K562 (cell line): ENCODE results near the gene DENR. TPM values are rescaled to one million over a fixed set of nuclear protein-coding genes. Genes with fewer than 3 reads are reported as not detected.

Experiments
- BRD9 ChIP-seq: fragments of 450-650 bp; IDR thresholded peaks from 2 replicates; pipeline ENCODE4 v1.6.1; 2018; ENCODE audit warnings: low read depth; ENCODE audit not compliant: partially characterized antibody
- CBFA2T2 ChIP-seq: fragments of 450-650 bp; conservative IDR thresholded peaks from 2 replicates; pipeline ENCODE4 v1.6.1; 2017; ENCODE audit warnings: mild to moderate bottlenecking
- CHCHD3 ChIP-seq: fragments of 250-450 bp; sonication (Bioruptor Pico); IDR thresholded peaks from 2 replicates; pipeline ENCODE4 v2.1.2; 2022; ENCODE audit warnings: mild to moderate bottlenecking
- FUS ChIP-seq: fragments of 200-400 bp; formaldehyde crosslinking; optimal IDR thresholded peaks from 2 replicates; pipeline ENCODE3; 2017; ENCODE audit warnings: low read depth, low read length
- HCFC1 ChIP-seq: IDR thresholded peaks from 2 replicates; pipeline ENCODE4 v1.6.1; 2012; ENCODE audit warnings: low read depth, low read length, improper control_type of control experiment
- HIVEP1 ChIP-seq: fragments of 250-450 bp; sonication (Bioruptor Pico); IDR thresholded peaks from 2 replicates; pipeline ENCODE4 v1.4.0; 2020; ENCODE audit warnings: mild to moderate bottlenecking
- NBN ChIP-seq: fragments of 450-650 bp; IDR thresholded peaks from 2 replicates; pipeline ENCODE4 v1.6.1; 2016; ENCODE audit warnings: low read depth, mild to moderate bottlenecking
- PBX2 ChIP-seq, 2 experiments: IDR thresholded peaks in 1 of 2; conservative IDR thresholded peaks in 1 of 2; 2 replicates each; pipeline ENCODE4 v1.6.1; 2016; ENCODE audit warnings: low read depth in 2 of 2, mild to moderate bottlenecking in 1 of 2, missing compliant biosample characterization in 1 of 2, missing genetic modification characterization in 1 of 2, moderate library complexity in 1 of 2
- PHB ChIP-seq: fragments of 250-450 bp; sonication (Bioruptor Pico); IDR thresholded peaks from 2 replicates; pipeline ENCODE4 v1.5.0; 2021
- PHF21A ChIP-seq: fragments of 450-650 bp; IDR thresholded peaks from 2 replicates; pipeline ENCODE4 v1.6.1; 2017; ENCODE audit warnings: low read depth, borderline replicate concordance
- RBM15 ChIP-seq: fragments of 200-400 bp; formaldehyde crosslinking; IDR thresholded peaks from 2 replicates; pipeline ENCODE4 v1.6.1; 2018; ENCODE audit warnings: mild to moderate bottlenecking, low read length, moderate library complexity; ENCODE audit not compliant: insufficient read depth
- RBM17 ChIP-seq: fragments of 200-400 bp; formaldehyde crosslinking; IDR thresholded peaks from 2 replicates; pipeline ENCODE4 v1.6.1; 2017; ENCODE audit warnings: low read depth, mild to moderate bottlenecking, low read length, borderline replicate concordance
- SFPQ ChIP-seq: fragments of 200-400 bp; formaldehyde crosslinking; IDR thresholded peaks from 2 replicates; pipeline ENCODE4 v1.6.1; 2017; ENCODE audit warnings: mild to moderate bottlenecking, low read depth, low read length, moderate library complexity
- SP2 ChIP-seq: IDR thresholded peaks from 2 replicates; pipeline ENCODE4 v1.6.1; 2011; ENCODE audit warnings: mild to moderate bottlenecking, low read depth, low read length, moderate library complexity; ENCODE audit not compliant: poor library complexity, severe bottlenecking; ENCODE audit errors: extremely low read depth
- SPI1 ChIP-seq: IDR thresholded peaks from 2 replicates; pipeline ENCODE4 v1.6.1; 2011; ENCODE audit warnings: low read depth, low read length, control low read depth, borderline replicate concordance
- TCF15 ChIP-seq: fragments of 250-450 bp; sonication (Bioruptor Pico); IDR thresholded peaks from 2 replicates; pipeline ENCODE4 v1.8.0; 2022; ENCODE audit warnings: moderate library complexity, mild to moderate bottlenecking, inconsistent platforms
- TCF3 ChIP-seq: sonication (generic); formaldehyde crosslinking; IDR thresholded peaks from 2 replicates; pipeline ENCODE4 v1.4.0; 2020; ENCODE audit warnings: mild to moderate bottlenecking, missing genetic modification reagents
- TEAD4 ChIP-seq, 2 experiments: sonication (generic) in 1 of 2; formaldehyde crosslinking in 1 of 2; IDR thresholded peaks; 2 replicates each; pipeline versions ENCODE4 v1.6.1 to v1.8.0; 2012 to 2022; ENCODE audit warnings: borderline replicate concordance in 1 of 2, inconsistent platforms in 1 of 2, low read length in 1 of 2, mild to moderate bottlenecking in 1 of 2, missing genetic modification reagents in 1 of 2
- ZBTB8A ChIP-seq: fragments of 450-650 bp; IDR thresholded peaks from 2 replicates; pipeline ENCODE4 v1.6.1; 2018; ENCODE audit warnings: mild to moderate bottlenecking, moderate library complexity; ENCODE audit not compliant: partially characterized antibody
- ZNF77 ChIP-seq: fragments of 250-450 bp; sonication (Bioruptor Pico); IDR thresholded peaks from 2 replicates; pipeline ENCODE4 v1.5.0; 2020
- polyA plus RNA-seq, 8 experiments: library from polyadenylated mRNA; depleted of rRNA in 4 of 8; stranded (reverse) in 5 of 8; unstranded in 3 of 8; fragments of >200 nt; fragmentation: Nextera tagmentation in 2 of 8; fragmentation: Illumina TruSeq in 1 of 8; extraction: Ambion mirVana in 2 of 8; extraction: Trizol in 1 of 8; gene quantifications; 2 replicates each; pipeline versions ENCODE4 v1.2.1 to v1.2.3, GENCODE V29; 2011 to 2014; ENCODE audit warnings: inconsistent platforms in 1 of 8, missing spikeins in 1 of 8
- total RNA-seq, 7 experiments: library from RNA; depleted of rRNA in 6 of 7; stranded (reverse); fragments of >200 nt in 6 of 7; fragmentation: Illumina TruSeq in 2 of 7; extraction: Trizol in 2 of 7; gene quantifications; 2 replicates each; pipeline versions ENCODE4 v1.2.1 to v1.2.3, GENCODE V29; 2011 to 2021; ENCODE audit warnings: low replicate concordance in 1 of 7
- TF ChIP-seq, protein P1 (sequence below): fragments of 450-650 bp; IDR thresholded peaks from 2 replicates; pipeline ENCODE4 v1.6.1; 2016; ENCODE audit warnings: missing biosample characterization, missing genetic modification characterization

The DENR gene
- total and polyA plus RNA-seq, 9 of the 15 experiments (the other 6 are each of a cell fraction or from before 2014, with no cell fraction given), result 32.5 to 77.4 (median 54.7) TPM

- no peak for TF ChIP-seq HIVEP1 (CRISPR knock-in tag)
- no peak for TF ChIP-seq FUS
- TF ChIP-seq ZBTB8A, result no peak
- TF ChIP-seq BRD9, result no peak
- TF ChIP-seq ZNF77, result no peak
- TF ChIP-seq SP2, result no peak
- TF ChIP-seq PHF21A, result no peak
- TF ChIP-seq NBN, result no peak
- TF ChIP-seq, protein P1, sequence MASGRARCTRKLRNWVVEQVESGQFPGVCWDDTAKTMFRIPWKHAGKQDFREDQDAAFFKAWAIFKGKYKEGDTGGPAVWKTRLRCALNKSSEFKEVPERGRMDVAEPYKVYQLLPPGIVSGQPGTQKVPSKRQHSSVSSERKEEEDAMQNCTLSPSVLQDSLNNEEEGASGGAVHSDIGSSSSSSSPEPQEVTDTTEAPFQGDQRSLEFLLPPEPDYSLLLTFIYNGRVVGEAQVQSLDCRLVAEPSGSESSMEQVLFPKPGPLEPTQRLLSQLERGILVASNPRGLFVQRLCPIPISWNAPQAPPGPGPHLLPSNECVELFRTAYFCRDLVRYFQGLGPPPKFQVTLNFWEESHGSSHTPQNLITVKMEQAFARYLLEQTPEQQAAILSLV (tag), result no peak
- peak; percentile 68 for TF ChIP-seq TCF3 (CRISPR knock-in tag)
- no peak for TF ChIP-seq PBX2 (CRISPR knock-in tag; IDR thresholded peaks at IDR 0.05; ENCODE audit: low read depth)
- no peak for TF ChIP-seq PBX2 (tag; conservative IDR thresholded peaks at IDR 0.05; ENCODE audit: low read depth)
- no peak for TF ChIP-seq RBM17
- peak; percentile 61 for TF ChIP-seq TEAD4 (IDR thresholded peaks at IDR 0.05; ENCODE audit: low read length)
- no peak for TF ChIP-seq TEAD4 (CRISPR knock-in tag; IDR thresholded peaks at IDR 0.05; ENCODE audit: borderline replicate concordance)
- no peak for TF ChIP-seq PHB
- TF ChIP-seq SPI1, result no peak
- TF ChIP-seq CBFA2T2, result peak; percentile 33; the same call in 1 of the 2 replicates
- TF ChIP-seq RBM15, result no peak
- TF ChIP-seq SFPQ, result no peak
- TF ChIP-seq TCF15 (CRISPR knock-in tag), result no peak
- TF ChIP-seq CHCHD3 (CRISPR knock-in tag), result no peak
- no peak for TF ChIP-seq HCFC1
Measured at GRCh38 chr12:122789637-122790036, 37.0 kb downstream of the DENR start (continued).
